ENCODE results near the gene ZDHHC19.
"Not testable (repeated sequence)": the region's sequence is repeated elsewhere in the genome, so short reads cannot be mapped to it uniquely, and the experiment has no call there.

ZDHHC19 gene

DNA sequence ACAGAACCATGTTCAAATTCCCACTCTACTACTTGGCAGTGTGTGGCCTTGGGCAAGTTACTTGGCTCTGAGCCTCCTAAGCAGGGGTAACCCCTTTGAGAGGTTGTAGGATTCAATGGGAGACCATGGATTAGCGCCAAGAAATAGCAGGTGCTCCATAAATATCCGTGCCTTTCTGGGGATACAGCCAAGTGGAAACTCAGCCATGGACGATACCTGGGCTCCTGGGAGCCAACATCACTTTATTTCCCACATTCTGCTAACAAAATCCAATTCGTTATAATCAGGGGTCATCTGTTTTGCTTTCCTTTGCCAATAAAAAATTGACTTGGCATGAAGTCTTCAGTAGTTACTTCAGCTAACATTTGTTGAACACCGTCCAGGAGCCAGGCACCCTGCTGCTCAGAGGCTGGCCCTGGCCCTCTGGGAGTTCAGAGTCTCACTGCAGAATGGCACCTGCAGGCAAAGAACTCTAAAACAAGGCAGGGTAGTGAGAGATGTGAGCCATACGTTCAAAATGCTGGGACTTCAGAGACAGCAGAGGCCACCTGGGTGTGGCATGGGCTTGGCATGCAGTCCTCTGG is 42.3 kb downstream of the ZDHHC19 start:
- in situ Hi-C loops (cut with HindIII; ENCODE audit: low sequenced_read_pairs) = no loop called here
- no peak overlapping the region for H3K4me3 ChIP-seq (ENCODE audit: low read depth, low read length)
- TF ChIP-seq CTCF (IDR thresholded peaks at IDR 0.05; ENCODE audit: low read depth, low read length) = no peak
- peak; percentile 29 for DNase-seq (ENCODE audit: low read depth, low spot score)

- in situ Hi-C loops (cut with HindIII; ENCODE audit: low sequenced_read_pairs) = no loop called here
- no peak overlapping the region for H3K4me3 ChIP-seq (ENCODE audit: low read depth, low read length)
- no peak for DNase-seq (ENCODE audit: low read depth, low spot score)
- no peak for TF ChIP-seq CTCF (IDR thresholded peaks at IDR 0.05; ENCODE audit: low read depth, low read length)
Measured at GRCh38 chr3:196166741-196167140, 44.5 kb downstream of the ZDHHC19 start.

GRCh38 chr3:196165850-196166249 is 45.4 kb downstream of the ZDHHC19 start:
- in situ Hi-C loops (cut with HindIII; ENCODE audit: low sequenced_read_pairs) = no loop called here
- TF ChIP-seq CTCF (IDR thresholded peaks at IDR 0.05; ENCODE audit: low read depth, low read length) = no peak
- no peak overlapping the region for H3K4me3 ChIP-seq (ENCODE audit: low read depth, low read length)
- DNase-seq (ENCODE audit: low read depth, low spot score) = no peak

- DNase-seq (ENCODE audit: low read depth, low spot score); in situ Hi-C loops (cut with HindIII; ENCODE audit: low sequenced_read_pairs); H3K4me3 ChIP-seq (ENCODE audit: low read depth, low read length): not testable (repeated sequence)
Measured at GRCh38 chr3:196165006-196165575, 46.1 kb downstream of the ZDHHC19 start.

DNA sequence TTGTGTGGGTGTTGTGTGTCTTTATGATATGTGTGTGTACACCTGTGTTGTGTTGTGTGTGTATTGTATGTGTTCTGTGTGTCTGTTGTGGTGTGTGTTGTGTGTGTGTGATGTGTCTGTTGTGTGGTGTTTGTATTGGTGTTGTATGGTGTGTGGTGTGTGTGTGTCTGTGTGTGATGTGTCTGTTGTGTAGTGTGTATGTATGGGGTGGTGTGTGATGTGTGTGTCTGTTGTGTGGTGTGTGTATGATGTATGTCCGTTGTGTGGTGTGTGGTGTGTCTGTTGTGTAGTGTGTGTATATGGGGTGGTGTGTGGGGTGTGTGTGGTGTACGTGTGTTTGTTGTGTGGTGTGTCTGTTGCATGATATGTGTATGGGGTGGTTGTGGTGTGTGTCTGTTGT is 46.6 kb downstream of the ZDHHC19 start:
- in situ Hi-C loops (cut with HindIII; ENCODE audit: low sequenced_read_pairs) = no loop called here
- H3K4me3 ChIP-seq (ENCODE audit: low read depth, low read length) = no peak overlapping the region
- DNase-seq (ENCODE audit: low read depth, low spot score) = no peak
- no peak for TF ChIP-seq CTCF (IDR thresholded peaks at IDR 0.05; ENCODE audit: low read depth, low read length)

DNA sequence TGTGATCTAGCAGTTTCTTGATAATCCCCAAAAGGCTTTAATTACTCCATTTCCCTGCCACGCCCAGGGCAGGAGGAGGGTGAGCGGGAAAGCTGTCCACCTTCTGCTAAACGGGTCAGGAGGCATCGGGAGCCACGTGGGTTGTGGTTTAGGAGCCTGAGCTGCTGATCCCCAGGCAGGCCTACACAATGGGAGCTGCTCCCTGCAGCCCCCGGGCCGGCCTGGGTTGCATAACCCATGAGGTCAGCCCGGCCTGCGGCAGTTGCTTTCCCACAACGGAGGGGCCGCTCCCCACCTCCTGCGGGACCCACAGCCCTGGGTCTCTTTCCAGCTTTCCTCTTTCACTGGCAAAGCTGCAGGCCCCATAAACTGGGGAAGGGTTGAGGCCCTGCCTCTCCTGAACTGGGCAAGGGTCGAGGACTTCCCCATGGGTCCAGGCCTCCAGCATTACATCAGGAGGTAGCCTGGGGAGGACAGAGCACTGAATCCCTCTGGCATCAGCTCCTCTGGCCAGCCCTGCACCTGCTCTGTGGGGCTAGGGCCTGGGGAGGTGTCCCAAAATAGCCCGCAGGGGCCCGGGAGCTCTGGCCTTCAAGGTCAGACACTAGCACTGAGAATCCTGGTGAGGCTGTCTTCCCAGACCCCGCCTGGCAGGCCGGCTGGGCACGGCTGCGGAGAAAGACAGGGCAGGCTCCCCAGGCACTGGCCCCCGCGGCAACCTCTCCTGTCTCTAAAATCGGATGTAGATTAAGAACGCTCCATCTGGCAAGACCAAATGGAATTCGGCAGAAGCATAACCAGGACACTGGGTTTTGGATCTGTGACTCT is 47.3 kb downstream of the ZDHHC19 start:
- DNase-seq (ENCODE audit: low read depth, low spot score) = no peak
- H3K4me3 ChIP-seq (ENCODE audit: low read depth, low read length) = no peak overlapping the region
- no peak for TF ChIP-seq CTCF (IDR thresholded peaks at IDR 0.05; ENCODE audit: low read depth, low read length)
- in situ Hi-C loops (cut with HindIII; ENCODE audit: low sequenced_read_pairs) = no loop called here

- in situ Hi-C loops (cut with HindIII; ENCODE audit: low sequenced_read_pairs) = no loop called here
Measured at GRCh38 chr3:196163212-196163611, 48.0 kb downstream of the ZDHHC19 start.

More at GRCh38 chr3:196163212-196163611, 48.0 kb downstream of the ZDHHC19 start:
- no peak overlapping the region for H3K4me3 ChIP-seq (ENCODE audit: low read depth, low read length)
- DNase-seq (ENCODE audit: low read depth, low spot score) = no peak
- TF ChIP-seq CTCF (IDR thresholded peaks at IDR 0.05; ENCODE audit: low read depth, low read length) = no peak

All from astrocyte of the spinal cord (primary cell).